Neuron (in vitro differentiated cells): Measurements from ENCODE around the gene CNPY2.
"Not testable (repeated sequence)": the region's sequence is repeated elsewhere in the genome, so short reads cannot be mapped to it uniquely, and the experiment has no call there.

Source experiments
- H2AFZ ChIP-seq: one replicate; pipeline ENCODE4 v1.6.1; 2013; ENCODE audit warnings: low read depth, mild to moderate bottlenecking, inconsistent platforms, low read length, moderate library complexity
- H3K27me3 ChIP-seq: one replicate; pipeline ENCODE4 v1.6.1; 2013; ENCODE audit warnings: low read length; ENCODE audit not compliant: insufficient read depth
- H3K36me3 ChIP-seq: one replicate; pipeline ENCODE4 v1.6.1; 2013; ENCODE audit warnings: low read length; ENCODE audit not compliant: insufficient read depth
- H3K4me1 ChIP-seq: one replicate; pipeline ENCODE4 v1.6.1; 2013; ENCODE audit warnings: low read length; ENCODE audit not compliant: insufficient read depth
- H3K4me3 ChIP-seq: 2 replicates; pipeline ENCODE4 v1.5.1; 2013; ENCODE audit warnings: mild to moderate bottlenecking, low read length, moderate library complexity
- H3K9me3 ChIP-seq: one replicate; pipeline ENCODE4 v1.6.1; 2013; ENCODE audit warnings: low read length

The CNPY2 gene

DNA sequence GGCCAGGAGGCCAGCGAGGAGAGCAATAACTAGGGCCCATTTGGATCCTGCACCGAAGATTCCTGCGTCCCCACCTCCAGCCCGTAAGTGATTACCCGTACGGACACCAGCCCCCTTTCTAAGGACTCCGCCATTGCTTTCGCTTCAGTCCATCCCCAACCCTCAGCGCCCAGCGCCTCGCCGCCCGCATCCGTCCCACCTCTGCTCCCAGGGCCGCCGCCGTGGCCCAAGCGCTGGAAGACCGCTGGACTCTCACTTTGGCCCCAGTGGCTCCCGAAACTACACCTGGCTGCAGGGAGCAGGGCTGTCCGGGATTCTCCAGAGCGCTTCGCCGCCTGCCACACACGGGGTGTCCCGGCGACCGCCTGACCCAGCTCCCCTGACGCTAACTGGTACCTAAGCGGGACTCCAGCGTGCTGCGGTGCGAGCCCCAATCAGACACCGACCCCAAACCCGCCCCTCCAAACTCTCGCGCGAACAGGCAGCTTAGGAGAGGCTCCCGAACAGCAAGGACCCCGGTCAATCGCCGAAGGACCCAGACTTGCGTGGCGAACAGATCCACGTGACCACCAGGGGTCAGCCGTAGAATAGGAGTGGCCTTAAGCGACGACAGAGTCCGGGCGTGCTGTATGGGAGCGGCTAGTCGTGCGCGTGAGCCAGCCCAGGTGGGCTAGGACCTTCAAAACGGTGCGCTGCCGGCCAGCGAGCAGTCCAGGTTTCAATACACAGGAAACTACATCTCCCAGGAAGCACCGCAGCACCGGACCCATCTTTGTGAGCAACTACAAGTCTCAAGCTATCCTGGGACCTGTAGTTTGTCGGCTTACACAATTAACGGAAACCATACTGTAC is at the start of gene CNPY2:
TSS of gene CNPY2 (minus strand) at position 367 of the 852 bp plus-strand sequence. CDS start 771 bp downstream, outside the sequence.
- peaks cover 12% of the 10 kb centered on the region for H3K4me1 ChIP-seq
- H2AFZ ChIP-seq: peak within 1 kb of the TSS; percentile 12
- H3K9me3 ChIP-seq: no peaks in the 10 kb centered on the region
- no peaks in the 10 kb centered on the region for H3K27me3 ChIP-seq
- peaks cover 21% of the 10 kb centered on the region for H3K36me3 ChIP-seq
- H3K4me3 ChIP-seq: peak within 1 kb of the TSS; percentile 93

DNA sequence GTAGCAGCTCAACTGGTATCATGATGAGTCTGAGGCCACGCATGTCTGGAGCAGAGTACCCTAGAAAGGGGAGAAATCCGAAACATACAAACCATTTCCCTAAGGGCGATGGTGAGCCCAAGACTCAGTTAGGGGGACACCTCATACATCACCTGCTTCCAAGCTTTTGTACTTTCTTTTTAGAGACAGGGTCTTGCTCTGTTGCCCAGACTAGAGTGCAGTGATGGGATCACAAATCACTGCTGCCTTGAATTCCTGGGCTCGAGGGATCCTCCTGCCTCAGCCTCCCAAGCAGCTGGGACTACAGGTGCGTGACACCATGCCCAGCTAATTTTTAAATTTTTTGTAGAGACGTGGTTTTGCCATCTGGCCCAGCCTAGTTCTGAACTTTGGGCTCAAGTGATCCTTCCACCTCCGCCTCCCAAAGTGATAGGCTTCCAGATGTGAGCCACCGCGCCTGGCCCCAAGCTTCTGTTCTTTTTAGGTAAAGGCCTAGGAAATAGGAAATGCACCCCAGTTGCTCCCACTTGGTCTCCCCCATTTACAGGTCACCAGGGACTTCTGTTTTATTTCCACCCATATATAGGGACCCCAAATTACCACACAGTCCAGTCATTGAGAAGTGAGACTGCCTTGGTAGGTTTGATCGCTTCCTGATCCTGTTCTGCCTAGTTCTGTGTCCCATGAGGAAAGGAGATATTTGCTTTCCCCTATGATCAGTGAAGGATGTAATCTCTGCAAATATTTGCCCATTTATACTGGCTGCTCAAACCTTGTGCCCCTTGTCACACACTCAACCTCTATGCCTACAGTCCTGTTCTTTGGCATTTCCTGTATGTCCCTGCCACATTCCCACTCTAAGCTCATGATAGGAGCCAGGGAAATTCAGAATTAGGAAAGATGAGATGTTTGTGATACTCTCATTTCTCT is 46.6 kb upstream of the CNPY2 start, which contains the start of gene APOF:
TSS of gene APOF (minus strand) at position 728 of the 930 bp plus-strand sequence. CDS start at position 616, 112 bp downstream.
- Histone ChIP-seq H3K27me3 (no peaks in the 10 kb centered on the region), H2AFZ (no peak within 1 kb of the TSS), H3K4me1 (peaks cover 15% of the 10 kb centered on the region), H3K9me3 (no peaks in the 10 kb centered on the region), H3K4me3 (no peak within 1 kb of the TSS), H3K36me3 (no peaks in the 10 kb centered on the region)

DNA sequence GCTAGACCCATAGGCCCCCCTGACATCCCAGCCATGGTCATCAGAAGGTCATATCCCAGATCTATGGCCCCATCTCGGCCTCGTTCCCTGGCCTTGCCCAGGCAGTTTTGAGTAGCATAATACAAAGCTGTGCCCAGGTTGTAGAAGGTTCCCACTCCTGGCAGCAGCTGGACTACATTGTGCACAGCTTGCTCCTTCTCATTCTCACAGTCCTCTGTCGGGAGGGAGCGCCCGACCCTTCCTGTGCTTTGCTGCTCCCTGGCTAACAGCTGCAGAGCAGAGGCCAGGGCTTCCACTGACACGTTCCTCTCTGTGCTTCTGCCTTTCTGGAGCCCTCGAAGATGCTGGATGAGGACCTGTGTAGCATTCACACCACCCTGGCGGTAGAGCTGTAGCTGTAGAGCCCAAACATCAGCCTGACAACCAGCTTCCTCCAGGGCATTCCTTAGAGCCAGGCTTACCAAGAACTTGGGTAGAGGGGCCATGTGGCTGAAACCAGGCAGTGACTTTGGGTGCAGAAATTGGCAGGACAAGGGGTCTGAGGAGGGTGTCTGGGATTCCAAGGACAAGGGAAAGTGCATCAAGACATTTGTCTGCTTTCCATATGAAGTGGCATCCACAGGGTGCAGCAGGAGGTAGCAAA is 45.8 kb upstream of the CNPY2 start:
- peak overlapping the region; percentile 98 for H3K4me3 ChIP-seq
- no peaks in the 10 kb centered on the region for H3K36me3 ChIP-seq
- no peaks in the 10 kb centered on the region for H3K27me3 ChIP-seq
- H3K4me1 ChIP-seq: peaks cover 15% of the 10 kb centered on the region
- H2AFZ ChIP-seq: no peak overlapping the region
- no peaks in the 10 kb centered on the region for H3K9me3 ChIP-seq

DNA sequence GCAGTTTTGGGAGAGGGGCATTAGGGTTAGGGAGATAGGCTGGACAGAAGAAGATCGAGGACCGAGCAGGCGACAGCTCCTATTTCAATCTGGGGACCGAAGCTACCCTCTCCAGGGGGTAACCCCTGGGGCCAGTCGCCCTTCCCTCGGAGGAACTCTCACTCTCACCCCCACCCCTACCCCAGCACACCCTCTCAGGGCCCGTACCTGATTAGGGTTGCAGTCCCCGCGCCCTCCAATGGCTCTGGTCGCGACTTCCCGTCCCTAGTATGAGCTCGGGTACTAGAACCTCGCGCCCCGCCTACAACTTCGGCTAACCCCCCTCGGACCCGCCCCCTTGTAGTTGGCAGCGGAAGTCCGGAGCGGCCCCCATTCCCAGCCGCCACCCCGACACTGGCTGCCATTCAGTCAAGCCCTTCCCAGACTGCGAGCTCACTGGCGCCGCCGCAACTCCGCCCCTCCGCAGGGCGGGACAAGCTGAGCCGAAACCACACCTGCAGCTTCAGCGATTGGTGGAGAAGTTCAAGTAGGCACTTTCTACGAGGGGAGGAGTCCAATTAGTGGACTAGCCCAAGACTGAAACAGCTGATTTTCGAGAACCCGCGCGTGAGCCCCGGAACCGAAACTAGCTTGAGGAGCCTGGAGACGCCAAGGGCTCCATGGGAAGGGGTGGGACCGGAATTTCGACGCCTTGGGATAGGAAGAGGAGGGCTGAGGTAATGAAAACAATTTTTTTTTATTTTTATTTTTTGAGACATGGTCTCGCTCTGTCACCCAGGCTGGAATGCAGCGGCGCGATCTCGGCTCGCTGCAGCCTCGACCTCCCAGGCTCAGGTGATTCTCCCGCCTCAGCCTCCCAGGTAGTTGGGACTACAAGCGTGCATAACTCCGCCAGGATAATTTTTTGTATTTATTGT is 44.3 kb upstream of the CNPY2 start, which contains the start of gene STAT2:
TSS of gene STAT2 (minus strand) at position 257 of the 917 bp plus-strand sequence. CDS start 3,536 bp downstream, outside the sequence.
- Histone ChIP-seq H3K4me1 (peaks cover 15% of the 10 kb centered on the region), H2AFZ (peak within 1 kb of the TSS; percentile 58), H3K27me3 (no peaks in the 10 kb centered on the region), H3K36me3 (peaks cover 12% of the 10 kb centered on the region), H3K4me3 (peak within 1 kb of the TSS; percentile 98), H3K9me3 (no peaks in the 10 kb centered on the region)

DNA sequence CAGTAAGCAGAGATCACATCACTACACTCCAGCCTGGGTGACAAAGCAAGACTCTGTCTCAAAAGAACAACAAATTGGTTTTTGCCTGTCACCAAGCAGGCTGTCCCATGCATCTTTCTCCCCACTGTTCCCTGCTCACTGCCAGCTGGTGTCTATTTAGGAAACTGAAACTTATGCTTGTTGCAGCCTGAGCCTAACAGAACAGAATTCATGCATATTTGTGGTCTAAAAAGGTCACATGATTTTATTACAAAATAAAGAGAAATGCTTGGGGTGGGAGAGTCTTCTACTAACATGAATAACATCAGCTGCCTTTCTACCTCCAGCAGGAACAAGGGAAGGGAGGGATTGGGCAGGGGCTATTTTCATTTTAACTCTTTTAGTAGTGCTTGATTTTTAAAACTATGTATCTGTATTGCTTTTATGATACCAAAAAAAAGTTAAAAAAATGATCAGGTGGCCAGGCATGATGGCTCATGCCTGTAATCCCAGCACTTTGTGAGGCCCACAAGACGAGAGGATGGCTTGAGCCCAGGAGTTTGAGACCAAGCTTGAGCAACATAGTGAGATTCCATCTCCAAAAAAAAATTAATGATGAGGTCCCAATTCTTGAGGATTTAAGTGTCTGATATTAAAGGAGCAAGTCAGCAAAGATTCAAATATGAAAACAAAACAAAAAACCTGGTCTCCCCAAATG is 43.2 kb upstream of the CNPY2 start:
- H3K9me3 ChIP-seq: no peaks in the 10 kb centered on the region

DNA sequence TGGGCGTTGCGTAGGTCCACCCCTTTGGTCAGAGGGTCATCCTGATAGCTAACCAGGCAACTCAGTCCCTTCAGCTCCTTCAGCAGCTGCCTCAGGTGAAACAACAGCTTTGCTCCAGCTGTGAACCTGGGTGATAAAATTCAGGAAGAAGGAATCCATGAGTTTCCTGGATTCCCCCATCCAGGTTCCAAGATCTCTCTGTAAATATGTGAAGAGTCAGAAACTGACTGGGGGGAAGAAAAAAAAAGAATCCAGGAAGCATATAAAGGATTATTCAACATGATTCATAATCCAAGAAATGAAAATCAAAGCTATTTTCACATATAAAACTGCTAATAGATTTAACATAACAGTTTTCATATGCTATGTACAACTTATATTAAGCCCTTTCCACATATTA is 35.5 kb upstream of the CNPY2 start:
- Histone ChIP-seq H3K4me3 (no peak overlapping the region), H3K36me3 (peaks cover 83% of the 10 kb centered on the region), H3K27me3 (no peaks in the 10 kb centered on the region), H3K9me3 (no peaks in the 10 kb centered on the region), H3K4me1 (no peaks in the 10 kb centered on the region), H2AFZ (no peak overlapping the region)

More for the DNA sequence above, 43.2 kb upstream of the CNPY2 start:
- H3K4me3 ChIP-seq: peak overlapping the region; percentile 98
- H3K27me3 ChIP-seq: no peaks in the 10 kb centered on the region
- H3K4me1 ChIP-seq: peaks cover 15% of the 10 kb centered on the region
- H3K36me3 ChIP-seq: peaks cover 23% of the 10 kb centered on the region
- no peak overlapping the region for H2AFZ ChIP-seq

DNA sequence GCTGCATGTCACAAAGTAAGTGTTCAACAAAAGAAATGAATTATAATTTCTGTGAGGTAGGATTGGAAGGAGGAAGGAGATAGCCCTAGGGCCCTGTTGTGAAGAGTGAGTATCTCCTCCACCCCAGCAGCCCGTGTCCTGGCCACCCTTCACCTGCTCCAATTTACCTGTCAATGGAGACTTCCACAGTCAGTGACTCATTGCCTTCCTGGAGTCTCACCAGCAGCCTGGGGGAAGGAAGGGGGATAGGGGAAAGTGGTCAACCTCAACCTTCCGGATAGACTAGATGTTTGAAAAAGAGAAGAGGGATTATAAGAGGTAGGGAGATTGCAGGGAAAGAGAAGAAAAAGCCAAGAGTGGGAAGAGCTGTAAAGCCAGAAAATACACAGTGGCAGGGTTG is 34.9 kb upstream of the CNPY2 start:
- Histone ChIP-seq H3K9me3 (no peaks in the 10 kb centered on the region), H3K36me3 (peaks cover 84% of the 10 kb centered on the region), H3K4me3 (no peak overlapping the region), H2AFZ (no peak overlapping the region), H3K27me3 (no peaks in the 10 kb centered on the region), H3K4me1 (no peaks in the 10 kb centered on the region)

DNA sequence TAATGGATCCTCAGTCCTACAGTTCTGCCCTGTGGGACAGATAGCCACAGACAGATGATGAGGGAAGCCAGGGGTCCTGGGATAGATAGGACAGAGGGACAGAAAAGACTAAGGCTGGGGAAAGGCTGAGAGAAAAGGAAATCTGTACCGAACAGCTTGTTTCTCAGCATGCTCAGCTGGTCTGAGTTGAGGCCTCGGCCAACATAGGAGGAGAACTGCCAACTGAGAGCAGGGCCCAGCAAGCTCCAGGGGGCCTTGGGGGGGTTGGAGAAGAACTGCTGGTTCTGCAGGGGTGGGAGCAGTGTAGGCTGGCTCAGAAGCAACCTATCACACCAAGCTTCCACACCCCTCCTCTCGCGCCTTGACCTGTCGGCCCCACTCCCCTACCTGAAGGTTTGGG is 33.0 kb upstream of the CNPY2 start:
- no peak overlapping the region for H2AFZ ChIP-seq
- H3K27me3 ChIP-seq: no peaks in the 10 kb centered on the region
- H3K9me3 ChIP-seq: no peaks in the 10 kb centered on the region
- H3K4me3 ChIP-seq: no peak overlapping the region
- H3K4me1 ChIP-seq: no peaks in the 10 kb centered on the region
- H3K36me3 ChIP-seq: peaks cover 78% of the 10 kb centered on the region

DNA sequence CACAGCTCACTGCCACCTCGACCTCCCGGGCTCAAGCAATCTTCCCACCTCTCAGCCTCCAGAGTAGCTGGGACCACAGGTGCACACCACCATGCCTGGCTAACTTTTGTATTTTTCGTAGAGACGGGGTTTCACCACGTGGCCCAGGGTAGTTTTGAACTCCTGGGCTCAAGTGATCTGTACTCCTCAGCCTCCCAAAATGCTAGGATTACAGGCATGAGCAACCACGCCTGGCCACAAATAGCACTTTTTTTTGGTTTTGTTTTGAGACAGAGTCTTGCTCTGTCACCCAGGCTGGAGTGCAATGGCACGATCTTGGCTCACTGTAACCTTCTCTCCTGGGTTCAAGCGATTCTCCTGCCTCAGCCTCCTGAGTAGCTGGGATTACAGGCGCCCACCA is 31.5 kb upstream of the CNPY2 start:
- not testable (repeated sequence) for H3K27me3 ChIP-seq, H3K4me1 ChIP-seq, H2AFZ ChIP-seq, H3K4me3 ChIP-seq, H3K9me3 ChIP-seq
- peaks cover 77% of the 10 kb centered on the region for H3K36me3 ChIP-seq

DNA sequence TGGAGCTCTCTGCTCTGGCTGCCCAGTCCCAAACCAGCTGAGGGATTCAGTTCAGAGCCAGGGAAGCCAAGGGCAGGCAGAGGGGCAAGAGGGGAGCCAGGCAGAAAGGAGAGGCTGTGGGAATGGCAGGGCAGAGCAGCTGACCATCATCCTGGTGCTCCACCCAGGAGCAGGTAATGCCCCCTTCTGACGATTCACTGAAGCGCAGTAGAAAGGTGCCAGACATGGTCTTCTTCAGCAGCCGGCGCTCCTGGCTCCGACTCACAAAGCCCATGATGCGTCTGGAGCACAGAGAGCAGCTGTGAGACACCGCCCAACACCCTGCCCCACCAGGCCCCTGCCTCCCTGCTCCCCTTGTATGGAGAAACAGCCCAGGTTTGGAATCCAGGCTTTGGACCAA is 30.9 kb upstream of the CNPY2 start:
- Histone ChIP-seq H3K36me3 (peaks cover 75% of the 10 kb centered on the region), H2AFZ (no peak overlapping the region), H3K27me3 (no peaks in the 10 kb centered on the region), H3K4me1 (no peaks in the 10 kb centered on the region), H3K4me3 (no peak overlapping the region), H3K9me3 (no peaks in the 10 kb centered on the region)

DNA sequence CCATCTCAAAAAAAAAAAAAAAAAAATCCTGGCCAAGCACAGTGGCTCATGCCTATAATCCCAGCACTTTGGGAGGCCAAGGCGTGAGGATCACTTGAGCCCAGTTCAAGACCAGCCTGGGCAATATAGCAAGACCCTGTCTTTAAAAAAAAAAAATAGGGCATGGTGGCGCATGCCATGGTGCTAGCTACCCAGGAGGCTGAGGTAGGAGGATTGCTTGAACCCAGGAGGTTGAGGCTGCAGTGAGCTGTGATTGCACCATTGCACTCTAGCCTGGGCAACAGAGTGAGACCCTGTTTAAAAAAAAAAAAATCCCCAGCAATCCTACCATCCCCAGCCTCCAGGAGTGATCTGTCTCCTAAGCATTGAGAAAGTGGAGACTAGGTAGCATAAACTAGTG is 26.5 kb upstream of the CNPY2 start:
- H3K4me1 ChIP-seq, H2AFZ ChIP-seq, H3K4me3 ChIP-seq, H3K27me3 ChIP-seq, H3K9me3 ChIP-seq: not testable (repeated sequence)
- peaks cover 38% of the 10 kb centered on the region for H3K36me3 ChIP-seq
